GM12872 (cell line): Measurements from ENCODE around the gene CTNNA3.

Experiments
- TF ChIP-seq, protein P1 (sequence below): IDR thresholded peaks from 3 replicates; pipeline ENCODE4 v1.5.1; 2011; ENCODE audit warnings: low read depth, mild to moderate bottlenecking, low read length, moderate library complexity; ENCODE audit not compliant: insufficient read depth

Gene CTNNA3

DNA sequence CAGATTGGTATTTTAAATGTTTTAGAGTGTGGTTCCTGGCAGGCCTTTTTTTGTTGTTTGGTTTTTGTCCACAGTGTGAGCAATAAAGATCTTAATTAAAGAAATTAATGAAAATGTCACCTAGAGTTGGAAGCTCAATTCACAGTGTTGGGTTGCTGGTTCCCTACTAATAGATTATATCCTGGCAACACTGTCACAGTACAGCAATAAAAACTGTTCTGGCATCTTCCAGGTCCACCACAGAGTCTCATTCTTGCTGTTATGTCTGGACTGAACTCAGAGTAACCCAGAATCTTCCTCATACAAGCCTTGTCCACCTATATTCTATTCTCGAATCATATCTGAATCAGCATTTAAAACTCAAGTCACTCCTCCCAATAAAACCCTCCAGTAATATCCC is 982.6 kb downstream of the CTNNA3 start:
- TF ChIP-seq, protein P1, sequence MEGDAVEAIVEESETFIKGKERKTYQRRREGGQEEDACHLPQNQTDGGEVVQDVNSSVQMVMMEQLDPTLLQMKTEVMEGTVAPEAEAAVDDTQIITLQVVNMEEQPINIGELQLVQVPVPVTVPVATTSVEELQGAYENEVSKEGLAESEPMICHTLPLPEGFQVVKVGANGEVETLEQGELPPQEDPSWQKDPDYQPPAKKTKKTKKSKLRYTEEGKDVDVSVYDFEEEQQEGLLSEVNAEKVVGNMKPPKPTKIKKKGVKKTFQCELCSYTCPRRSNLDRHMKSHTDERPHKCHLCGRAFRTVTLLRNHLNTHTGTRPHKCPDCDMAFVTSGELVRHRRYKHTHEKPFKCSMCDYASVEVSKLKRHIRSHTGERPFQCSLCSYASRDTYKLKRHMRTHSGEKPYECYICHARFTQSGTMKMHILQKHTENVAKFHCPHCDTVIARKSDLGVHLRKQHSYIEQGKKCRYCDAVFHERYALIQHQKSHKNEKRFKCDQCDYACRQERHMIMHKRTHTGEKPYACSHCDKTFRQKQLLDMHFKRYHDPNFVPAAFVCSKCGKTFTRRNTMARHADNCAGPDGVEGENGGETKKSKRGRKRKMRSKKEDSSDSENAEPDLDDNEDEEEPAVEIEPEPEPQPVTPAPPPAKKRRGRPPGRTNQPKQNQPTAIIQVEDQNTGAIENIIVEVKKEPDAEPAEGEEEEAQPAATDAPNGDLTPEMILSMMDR = no peak

DNA sequence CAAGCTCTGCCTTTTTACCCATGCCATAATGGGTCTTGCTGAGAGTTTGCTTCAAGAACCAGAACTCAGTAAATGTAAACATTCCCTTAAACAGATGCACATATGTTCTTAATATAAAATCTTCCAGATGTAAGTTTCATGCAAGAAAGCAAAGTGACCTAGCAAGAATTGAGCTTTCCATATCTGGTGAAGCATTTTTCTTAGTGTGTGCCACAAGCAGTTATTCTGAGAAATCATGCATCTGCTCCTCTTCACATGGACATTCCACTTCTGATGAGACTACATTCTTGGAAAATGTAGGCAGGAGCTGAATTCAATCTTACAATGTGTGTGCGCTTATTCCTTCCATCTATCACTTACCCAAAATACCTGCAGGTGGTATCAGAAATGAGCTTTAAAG is 997.9 kb downstream of the CTNNA3 start:
- TF ChIP-seq, protein P1 = no peak

DNA sequence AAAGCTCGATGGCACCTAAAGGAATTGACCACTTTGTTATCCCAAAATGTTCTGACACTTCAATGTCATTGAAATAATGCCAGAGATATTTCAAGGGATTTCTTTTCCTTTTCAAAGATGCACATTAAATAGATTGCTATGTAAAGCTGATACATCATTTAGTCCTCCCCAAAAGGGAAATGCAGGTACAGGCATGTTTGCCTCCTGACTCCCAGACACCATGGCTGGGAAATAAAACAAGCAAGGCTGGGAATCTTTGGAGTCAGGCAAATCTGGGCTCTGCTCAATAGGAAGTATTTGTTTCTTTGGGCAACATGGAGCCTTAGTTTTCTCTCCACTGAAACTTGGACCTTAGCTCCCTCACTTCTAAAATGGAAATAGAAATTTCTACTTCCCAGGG is 1000.9 kb downstream of the CTNNA3 start:
- TF ChIP-seq, protein P1 = no peak

DNA sequence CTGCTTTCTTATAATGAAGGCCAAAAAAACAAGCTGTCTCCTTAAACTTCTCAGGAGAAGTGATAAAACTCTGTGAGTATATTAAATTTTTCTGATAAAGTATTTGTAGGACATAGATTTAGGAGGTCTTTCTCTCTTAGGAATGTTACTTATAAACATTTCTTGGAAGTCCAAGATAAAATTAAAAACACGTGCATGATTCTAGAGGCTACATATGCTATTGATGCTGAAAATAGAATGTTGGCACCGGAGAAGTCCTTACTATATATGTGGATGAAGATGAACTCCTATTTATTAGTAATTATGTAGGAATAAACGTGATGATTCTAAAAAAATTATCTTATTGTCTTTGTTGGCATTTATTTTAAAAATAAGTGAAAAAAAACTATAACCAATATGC is 1011.4 kb downstream of the CTNNA3 start:
- TF ChIP-seq, protein P1 = no peak

DNA sequence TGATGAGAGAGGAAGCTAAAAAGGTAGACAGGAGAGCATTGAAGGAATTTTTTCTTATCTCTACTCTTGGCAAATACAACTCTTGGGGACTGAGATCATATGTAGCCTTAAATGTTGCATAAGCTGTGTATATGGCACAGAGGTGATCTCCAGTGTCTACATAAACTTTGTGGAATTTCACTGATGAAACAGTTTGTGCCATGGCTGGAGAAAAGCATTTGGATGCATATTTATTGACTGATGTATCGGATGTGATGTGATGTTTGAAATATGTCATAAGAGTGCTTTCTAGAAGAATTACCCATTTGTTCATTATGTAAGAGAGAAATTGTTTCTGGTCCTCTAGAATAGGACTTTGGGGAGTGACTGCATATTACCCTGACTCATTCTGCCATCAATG is 1015.1 kb downstream of the CTNNA3 start:
- TF ChIP-seq, protein P1 = no peak

DNA sequence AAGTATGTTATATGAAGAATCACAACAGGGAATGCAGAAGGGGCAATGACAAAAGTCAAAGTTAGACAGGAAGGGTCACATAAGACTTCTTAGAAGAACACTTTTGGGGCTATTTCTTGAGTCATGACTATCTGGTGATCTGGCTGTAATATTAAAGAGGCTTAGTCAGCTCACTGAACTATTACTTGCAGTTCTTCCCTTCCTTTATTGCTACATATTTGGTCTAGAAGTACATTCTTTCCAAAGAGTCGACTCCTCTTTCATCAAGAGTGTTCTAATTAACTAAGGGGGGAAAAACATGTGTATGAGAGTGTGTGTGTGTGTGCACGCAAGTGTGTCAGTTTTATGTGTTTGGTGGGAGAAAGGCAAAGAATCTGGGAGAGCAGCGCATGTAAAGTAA is 1017.5 kb downstream of the CTNNA3 start:
- TF ChIP-seq, protein P1 = no peak

DNA sequence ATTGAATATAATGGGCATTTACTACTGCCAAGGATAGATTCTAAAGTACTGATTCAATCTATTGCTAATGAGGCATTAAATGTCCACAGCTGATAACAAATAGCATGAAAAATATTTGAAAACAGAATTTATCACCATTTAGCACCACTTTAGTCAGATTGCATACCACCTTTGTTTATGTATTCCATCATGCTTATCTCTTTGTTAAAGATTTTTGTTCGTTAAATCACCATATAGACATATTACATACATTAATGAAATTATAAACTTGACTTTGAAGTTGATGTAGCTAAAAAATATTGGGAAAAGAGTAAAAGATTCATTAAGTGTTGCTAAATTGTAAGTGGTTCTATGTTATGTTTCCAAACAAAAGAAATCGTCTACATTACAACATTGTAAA is 1022.9 kb downstream of the CTNNA3 start:
- TF ChIP-seq, protein P1 = no peak

DNA sequence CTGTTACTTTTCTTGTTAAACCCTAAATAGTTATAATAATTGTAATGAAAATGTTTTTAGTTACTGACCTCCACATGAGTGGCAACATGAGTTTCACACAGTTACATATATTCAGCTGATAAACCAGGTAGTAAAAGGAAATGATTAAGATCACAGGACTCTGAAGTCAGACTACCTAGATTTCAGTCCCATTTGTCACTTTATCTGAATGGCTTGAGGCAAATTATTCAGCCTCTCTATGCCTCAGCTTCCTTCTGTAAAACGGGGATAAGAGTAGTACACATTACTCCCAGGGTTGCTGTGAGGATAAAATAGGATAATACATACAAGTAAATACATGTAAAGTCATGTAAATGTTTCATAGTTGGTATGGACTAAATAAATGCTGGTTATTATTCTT is 1024.4 kb downstream of the CTNNA3 start:
- TF ChIP-seq, protein P1 = no peak
